ENCODE results near the gene PLA2G4A. TPM values are rescaled to one million over a fixed set of nuclear protein-coding genes. Genes with fewer than 3 reads are reported as not detected.
A peak's percentile ranks its signal among the peaks of the same experiment; 100 is the strongest.

PLA2G4A gene
- total RNA-seq, 1 donor from 2014 or later: 24.3 TPM

DNA sequence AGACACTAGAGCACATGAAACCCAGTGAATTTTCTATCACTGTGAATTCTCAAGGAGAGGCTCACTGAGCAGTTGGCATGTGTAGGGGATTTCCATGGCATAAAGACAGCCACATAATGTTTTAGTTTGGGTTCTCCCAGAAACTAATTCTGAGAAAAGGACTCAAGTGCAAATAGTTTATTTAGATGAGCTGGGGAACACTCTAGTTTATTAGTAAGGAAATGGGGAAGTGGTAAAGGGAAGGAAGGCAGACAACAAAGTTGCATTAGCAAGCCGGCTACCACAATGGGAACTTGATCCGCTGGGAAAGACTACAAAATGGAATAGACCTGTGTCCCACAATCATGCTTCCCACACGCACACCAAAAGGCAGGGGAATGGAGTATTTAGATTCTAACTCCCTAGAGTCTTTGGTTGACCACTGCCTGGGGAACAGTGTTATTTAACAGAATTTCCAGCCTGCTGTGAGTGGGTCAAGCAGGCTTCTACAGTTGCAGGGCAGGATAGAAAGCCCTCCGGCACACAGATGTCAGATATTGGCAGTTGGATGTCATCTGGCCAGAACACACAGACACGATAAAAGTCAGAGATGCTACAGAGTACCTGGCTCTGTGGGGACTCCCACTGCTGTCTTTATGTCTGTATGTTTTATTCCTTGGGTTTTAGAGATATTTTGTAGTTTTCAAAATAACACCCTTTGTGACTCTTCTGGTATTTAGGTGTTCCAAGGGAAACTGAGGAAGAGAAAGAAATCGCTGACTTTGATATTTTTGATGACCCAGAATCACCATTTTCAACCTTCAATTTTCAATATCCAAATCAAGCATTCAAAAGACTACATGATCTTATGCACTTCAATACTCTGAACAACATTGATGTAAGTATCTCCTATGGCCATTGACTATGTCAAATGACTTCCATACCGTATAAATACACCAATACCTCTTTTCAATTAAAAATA, 150.1 kb downstream of the PLA2G4A start:
- DNase-seq: no peak

GRCh38 chr1:186980400-186980799, 151.7 kb downstream of the PLA2G4A start:
- no peak for DNase-seq

DNA sequence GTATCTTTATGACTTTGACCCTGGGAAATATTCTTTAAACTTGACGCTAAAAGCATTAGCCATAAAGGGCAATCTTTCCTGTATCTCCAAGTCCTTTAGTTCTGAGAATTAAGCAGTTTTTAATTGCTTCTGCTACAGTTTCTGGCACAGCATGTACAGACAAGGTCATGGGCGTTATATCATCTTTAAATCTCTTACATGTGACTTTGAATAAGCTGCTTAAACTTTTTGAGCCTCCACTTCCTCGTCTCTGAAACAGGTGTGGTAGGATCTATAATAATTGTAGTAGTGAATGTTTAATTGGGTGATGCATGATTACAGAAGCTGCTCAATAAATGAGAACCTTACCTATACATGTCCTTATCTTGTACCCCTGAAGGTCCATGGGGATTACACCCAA, 153.4 kb downstream of the PLA2G4A start:
- no peak for DNase-seq

GRCh38 chr1:186983327-186983726, 154.6 kb downstream of the PLA2G4A start:
- DNase-seq: no peak

GRCh38 chr1:186984959-186985358, 156.2 kb downstream of the PLA2G4A start:
- no peak for DNase-seq

- peak; percentile 87 for DNase-seq
Measured at GRCh38 chr1:186985889-186986491, 157.2 kb downstream of the PLA2G4A start.

GRCh38 chr1:186987065-186987464, 158.3 kb downstream of the PLA2G4A start:
- DNase-seq: no peak

DNA sequence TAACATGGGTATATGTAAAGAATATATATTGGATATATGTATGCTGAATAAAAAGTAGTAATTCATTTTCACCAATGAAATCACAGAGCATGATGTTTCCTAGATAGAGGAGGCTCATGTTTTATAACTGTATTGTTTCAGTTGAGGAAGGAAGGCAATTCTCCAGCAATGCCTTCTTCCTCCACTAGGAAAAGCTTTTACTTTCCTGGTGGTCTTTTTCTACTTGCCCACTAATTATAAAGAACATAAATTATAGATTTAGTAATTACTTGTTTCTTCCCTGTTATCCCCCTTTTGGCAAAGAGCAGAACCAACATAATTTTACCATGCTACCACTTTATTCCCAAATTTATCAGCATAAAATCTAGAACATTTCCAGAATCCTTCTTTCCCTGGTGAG, 159.0 kb downstream of the PLA2G4A start:
- DNase-seq: no peak

DNA sequence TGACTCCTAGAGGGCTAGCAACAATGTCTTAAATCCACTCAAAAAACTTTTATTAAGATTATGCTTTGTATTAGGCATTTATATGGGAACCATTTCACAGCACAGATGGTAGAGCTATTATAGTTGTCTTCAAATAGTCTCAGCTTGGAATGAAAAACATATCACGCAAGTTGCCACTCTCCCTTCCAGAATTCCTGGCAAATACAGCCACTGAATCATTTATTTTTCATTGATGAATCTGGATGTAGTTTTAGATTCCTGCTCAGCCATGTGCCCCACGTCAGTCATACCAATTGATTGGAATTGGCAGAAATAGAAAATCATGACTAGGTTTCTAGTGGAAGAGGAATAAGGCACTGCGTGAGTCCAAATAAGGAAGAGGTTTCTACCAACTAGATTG, 165.2 kb downstream of the PLA2G4A start:
- no peak for DNase-seq

GRCh38 chr1:186994897-186995296, 166.1 kb downstream of the PLA2G4A start:
- no peak for DNase-seq

DNA sequence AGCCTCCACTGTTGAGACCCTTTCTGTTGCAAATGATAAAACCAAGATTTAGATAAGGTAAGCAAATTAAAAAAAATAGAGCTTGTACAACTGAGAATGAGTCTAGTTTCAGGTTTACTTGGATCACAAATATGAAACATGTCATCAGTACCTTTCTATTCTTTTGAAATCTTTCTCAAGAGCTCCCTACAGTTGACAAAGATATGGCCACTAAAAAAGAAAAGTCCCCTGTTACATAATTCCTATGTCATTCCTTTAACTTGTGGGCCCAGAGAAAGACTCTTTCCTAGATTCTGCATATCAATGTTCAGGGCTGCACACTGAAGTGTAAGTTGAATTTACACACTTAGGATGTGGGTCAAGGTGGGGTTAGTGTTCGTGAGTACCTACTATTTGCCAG, 168.1 kb downstream of the PLA2G4A start:
- no peak for DNase-seq

DNA sequence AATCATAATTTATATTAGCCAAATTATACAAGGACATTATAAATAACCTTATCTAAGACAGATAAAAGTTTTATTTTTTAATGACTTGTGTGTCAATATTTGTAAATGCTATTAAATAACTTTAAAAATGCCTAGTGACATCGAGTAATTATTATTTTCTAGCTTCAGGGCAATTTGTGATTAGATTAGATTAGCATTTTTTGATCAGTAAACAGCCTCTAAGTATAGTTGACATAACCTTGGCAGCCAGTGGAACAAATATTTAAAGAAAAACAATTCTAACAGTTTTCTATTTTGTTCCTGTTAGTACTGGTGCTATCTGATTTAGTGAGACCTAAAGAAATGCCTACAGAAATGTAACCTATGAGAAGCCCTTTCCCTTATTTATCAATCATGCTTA, 169.1 kb downstream of the PLA2G4A start:
- DNase-seq: no peak

DNA sequence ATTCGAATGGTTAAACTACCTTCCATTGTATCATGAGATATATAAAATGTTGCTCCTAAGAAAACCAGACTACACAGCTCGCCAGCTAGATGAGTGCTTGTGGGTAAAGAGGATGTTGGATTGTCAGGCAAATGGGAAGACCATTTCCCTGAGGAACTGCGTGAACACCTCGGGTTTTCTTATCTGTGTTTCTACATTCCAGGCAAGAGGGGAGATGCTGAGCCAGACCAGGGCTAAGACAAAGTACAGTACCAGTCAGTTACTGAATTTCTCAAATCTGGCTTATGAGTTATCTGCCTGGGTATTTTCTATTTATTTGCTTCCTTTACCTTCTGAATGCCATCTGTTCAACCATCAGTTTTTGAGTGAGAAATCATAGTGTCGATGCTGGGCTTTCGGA, 170.8 kb downstream of the PLA2G4A start:
- no peak for DNase-seq

- DNase-seq: peak; percentile 16
Measured at GRCh38 chr1:187001198-187001889, 172.6 kb downstream of the PLA2G4A start.

DNA sequence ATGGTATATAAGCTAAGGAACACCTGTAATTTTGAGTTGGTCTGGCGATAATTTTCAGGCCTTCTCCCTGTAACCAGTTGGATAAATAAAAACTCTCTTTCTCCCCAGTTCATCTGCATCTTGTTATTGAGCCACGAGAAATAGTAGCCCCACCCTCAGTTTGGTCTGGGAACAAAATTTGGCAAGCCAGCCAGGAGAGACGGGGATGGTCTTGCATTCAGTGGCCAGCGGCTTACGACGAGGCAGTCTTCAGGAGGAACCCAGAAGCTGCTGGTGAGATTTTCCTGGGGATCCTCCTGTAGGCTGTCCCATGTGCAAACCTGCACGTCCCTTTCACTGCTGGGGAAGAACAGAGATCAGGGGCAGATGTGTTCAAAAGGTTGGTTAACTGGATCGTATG, 174.6 kb downstream of the PLA2G4A start:
- DNase-seq: no peak

DNA sequence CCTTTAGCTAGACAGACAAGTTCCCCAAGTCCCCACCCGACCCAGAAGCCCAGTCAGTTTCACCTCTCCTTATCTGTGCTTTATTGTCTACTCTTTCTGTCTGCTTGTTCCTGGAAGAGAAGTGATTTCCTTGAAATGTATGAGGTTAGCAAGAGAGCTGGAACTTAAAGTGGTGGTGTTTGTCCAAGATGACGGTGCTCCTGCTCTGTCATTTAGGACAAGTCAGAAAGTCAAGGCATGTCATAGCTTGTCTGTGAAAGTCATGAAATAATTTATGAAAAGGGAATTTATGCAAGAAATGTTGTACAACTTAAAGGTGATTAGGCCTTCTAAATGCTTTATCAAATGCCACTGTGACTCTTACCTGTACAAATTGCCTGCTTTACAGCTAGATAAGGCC, 178.1 kb downstream of the PLA2G4A start:
- DNase-seq: no peak

GRCh38 chr1:187009320-187009719, 180.6 kb downstream of the PLA2G4A start:
- DNase-seq: no peak

- DNase-seq: no peak
Measured at GRCh38 chr1:187010571-187011309, 182.0 kb downstream of the PLA2G4A start.

DNA sequence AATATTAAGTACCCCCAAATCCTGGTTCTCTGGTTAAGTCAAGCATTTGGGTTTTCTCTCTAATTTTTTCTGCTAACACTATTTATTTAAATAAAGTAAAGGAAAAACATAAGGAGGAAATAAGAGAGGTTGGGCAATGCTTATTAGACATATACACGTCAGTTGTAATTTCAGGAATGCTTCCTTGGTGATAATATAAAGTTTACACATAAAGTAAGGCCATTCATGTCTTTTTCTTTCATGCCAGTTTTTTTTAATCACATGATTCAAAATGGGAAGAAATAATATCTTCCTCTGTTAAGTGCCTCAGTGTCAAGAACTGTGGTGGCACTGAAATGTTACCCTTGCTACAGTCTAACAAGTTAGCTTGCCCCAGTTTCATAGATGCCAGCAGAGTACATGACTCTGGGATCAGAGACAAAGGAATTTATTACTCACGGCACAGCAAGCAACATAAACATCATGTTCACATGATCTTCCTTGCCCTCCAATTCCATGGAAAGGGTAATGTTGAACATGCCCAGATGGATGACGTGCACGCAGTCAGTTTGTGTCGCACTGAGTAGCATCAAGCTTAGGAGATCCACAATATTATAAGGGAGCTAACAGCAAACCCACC, 184.9 kb downstream of the PLA2G4A start:
- DNase-seq: no peak

DNA sequence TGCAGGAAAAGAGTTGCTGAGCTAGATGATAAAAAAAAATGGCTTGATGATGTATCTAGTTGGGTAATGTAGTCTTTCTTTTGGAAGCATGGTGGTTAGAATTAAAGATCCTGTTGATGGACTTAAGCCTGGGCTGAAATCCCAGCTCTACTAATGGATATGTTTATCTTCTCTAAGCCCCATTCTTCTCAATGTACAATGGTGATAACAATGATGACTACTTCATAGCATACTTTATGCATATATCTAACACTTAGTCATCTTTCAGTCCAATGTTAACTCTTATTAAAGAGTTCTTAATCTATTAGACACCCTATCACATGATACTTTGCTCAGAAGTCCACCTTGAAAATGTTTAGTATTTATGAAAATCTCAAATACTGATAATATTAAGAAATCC, 189.5 kb downstream of the PLA2G4A start:
- DNase-seq: no peak

DNA sequence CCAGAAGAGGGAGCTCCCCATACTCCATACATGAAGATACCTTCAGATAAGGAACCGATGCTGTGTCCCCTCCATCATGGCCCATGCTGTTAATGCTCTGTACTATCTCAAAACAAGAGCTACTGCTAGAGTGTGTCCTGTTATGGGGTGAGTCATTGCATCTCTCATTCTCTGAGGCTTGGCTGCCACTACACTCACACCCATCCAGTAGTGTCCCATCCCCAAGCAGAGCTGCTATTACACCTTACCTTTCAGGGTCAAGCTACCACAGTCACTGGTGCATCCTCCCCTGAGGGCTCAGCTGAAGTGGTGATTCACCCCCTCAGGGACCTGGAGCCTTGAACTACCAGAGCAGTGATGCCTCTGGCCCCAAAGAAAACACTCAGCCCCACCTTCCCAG, 198.5 kb downstream of the PLA2G4A start:
- no peak for DNase-seq
